Femur (tissue), 1 donor: ENCODE results near the gene ZNF670.
"Not testable (repeated sequence)": the region's sequence is repeated elsewhere in the genome, so short reads cannot be mapped to it uniquely, and the experiment has no call there.

ENCODE experiments used
- DNase-seq: peaks from one replicate; pipeline ENCODE4 v3.0.0-alpha.2; 2017

The ZNF670 gene

DNA sequence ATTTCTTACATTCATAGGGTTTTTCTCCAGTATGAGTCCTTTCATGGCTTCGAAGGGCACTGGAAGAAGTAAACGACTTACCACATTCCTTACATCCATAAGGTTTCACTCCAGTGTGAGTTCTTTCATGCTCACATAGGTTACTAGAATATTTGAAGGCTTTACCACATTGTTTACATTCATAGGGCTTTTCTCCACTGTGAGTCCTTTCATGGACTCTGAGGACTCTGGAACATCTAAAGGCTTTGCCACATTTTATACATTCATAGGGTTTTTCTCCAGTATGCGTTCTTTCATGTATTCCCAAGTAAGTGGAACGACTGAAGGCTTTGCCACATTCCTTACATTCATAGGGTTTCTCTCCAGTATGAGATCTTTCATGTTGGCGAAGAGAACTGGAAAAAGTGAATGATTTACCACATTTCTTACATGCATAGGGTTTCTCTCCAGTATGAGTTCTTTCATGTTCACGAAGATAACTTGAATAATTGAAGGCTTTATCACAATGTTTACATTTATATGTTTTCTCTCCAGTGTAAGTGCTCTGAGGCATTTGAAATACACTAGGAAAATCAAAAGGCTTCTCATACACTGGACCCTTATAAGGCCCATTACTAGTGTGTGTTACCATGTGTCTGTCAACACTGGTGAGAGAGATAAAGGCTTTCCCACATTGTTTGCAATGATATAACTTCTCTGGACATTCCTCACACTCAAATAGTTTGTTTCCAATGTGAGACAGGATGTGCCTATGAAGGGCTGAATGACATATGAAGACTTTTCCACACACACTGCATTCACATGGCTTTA lies 40.9 kb downstream of the ZNF670 start:
- no peak for DNase-seq

DNA sequence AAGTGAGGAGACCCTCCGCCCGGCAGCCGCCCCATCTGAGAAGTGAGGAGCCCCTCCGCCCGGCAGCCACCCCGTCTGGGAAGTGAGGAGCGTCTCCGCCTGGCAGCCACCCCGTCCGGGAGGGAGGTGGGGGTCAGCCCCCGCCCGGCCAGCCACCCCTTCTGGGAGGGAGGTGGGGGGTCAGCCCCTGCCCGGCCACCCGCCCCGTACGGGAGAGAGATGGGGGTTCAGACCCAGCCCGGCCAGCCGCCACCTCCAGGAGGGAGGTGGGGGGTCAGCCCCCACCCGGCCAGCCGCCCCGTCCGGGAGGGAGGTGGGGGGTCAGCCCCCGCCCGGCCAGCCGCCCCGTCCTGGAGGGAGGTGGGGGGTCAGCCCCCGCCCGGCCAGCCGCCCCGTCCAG lies 46.3 kb downstream of the ZNF670 start:
- DNase-seq = not testable (repeated sequence)
